Inferior parietal cortex (tissue), 1 donor: ENCODE results near the gene NPHS1.
"Not testable (repeated sequence)": the region's sequence is repeated elsewhere in the genome, so short reads cannot be mapped to it uniquely, and the experiment has no call there.

Source experiments
- DNase-seq: peaks from one replicate; pipeline ENCODE4 v3.0.0-alpha.2; 2016; ENCODE audit errors: extremely low spot score

The NPHS1 gene, protein sequence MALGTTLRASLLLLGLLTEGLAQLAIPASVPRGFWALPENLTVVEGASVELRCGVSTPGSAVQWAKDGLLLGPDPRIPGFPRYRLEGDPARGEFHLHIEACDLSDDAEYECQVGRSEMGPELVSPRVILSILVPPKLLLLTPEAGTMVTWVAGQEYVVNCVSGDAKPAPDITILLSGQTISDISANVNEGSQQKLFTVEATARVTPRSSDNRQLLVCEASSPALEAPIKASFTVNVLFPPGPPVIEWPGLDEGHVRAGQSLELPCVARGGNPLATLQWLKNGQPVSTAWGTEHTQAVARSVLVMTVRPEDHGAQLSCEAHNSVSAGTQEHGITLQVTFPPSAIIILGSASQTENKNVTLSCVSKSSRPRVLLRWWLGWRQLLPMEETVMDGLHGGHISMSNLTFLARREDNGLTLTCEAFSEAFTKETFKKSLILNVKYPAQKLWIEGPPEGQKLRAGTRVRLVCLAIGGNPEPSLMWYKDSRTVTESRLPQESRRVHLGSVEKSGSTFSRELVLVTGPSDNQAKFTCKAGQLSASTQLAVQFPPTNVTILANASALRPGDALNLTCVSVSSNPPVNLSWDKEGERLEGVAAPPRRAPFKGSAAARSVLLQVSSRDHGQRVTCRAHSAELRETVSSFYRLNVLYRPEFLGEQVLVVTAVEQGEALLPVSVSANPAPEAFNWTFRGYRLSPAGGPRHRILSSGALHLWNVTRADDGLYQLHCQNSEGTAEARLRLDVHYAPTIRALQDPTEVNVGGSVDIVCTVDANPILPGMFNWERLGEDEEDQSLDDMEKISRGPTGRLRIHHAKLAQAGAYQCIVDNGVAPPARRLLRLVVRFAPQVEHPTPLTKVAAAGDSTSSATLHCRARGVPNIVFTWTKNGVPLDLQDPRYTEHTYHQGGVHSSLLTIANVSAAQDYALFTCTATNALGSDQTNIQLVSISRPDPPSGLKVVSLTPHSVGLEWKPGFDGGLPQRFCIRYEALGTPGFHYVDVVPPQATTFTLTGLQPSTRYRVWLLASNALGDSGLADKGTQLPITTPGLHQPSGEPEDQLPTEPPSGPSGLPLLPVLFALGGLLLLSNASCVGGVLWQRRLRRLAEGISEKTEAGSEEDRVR (N-terminal part only)

DNA sequence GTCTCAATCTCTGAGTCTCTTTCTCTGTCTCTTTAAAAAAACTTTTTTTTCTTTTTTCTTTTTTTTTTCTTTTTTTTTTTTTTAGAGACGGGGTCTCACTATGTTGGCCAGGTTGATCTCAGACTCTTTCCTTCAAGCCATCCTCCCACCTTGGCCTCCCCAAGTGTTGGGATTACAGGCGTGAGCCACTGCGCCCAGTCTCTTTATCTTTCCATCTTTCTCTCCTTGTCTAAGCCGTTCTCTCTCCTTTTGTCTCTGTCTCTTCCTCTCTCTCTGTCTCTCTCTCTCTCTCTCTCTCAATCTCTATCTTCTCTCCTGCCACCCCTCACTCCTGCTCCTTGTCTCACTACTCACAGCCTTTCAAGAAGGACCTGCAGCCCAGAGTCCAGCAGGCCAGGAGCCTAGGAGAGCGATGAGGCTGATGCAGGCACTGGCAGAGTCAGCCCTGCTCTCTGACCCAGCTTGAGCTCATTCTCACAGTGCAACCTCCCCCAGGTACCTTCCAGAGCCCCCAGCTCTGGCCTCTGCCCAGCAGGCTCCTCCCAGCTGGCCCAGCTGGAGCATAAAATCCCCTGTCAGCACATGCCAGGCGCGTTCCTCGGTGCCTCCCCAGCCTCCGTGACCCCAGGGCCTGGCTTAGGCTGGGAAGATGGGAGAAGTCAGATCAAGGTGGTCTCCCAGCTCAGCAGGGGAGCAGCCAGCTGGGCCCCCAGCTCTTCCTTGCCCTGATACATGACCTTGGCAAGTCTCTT, at the start of gene NPHS1:
Gene NPHS1 (minus strand): TSS at position 476 of the 752 bp plus-strand sequence. CDS start 667 bp downstream, outside the sequence.
- DNase-seq: no peak

DNA sequence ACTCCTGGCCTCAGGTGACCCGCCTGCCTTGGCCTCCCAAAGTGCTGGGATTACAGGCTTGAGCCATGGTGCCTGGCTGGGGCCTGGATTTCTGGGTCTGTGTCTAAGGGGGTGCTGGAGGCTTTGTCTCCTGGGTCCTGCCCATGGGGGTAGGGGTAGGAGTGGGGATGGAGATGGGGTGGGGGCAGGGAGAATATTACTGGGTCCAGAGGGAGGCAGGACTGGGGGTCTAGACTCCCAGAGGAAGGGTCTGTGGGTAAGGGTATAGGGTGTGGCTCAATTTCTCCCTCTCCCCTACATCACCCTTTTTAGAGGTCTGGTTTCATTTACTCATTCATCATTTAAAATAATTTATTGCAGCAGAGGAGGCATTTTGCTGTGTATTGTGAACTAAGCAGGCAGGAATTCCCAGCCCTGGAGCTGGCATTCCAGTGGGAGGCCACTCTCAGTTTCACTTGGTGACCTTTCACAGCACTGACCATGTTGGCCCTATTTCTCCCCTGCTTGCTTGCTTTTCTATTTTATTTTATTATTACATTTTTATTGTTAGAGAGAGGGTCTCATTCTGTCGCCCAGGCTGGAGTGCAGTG, 48.8 kb upstream of the NPHS1 start:
- DNase-seq: no peak

DNA sequence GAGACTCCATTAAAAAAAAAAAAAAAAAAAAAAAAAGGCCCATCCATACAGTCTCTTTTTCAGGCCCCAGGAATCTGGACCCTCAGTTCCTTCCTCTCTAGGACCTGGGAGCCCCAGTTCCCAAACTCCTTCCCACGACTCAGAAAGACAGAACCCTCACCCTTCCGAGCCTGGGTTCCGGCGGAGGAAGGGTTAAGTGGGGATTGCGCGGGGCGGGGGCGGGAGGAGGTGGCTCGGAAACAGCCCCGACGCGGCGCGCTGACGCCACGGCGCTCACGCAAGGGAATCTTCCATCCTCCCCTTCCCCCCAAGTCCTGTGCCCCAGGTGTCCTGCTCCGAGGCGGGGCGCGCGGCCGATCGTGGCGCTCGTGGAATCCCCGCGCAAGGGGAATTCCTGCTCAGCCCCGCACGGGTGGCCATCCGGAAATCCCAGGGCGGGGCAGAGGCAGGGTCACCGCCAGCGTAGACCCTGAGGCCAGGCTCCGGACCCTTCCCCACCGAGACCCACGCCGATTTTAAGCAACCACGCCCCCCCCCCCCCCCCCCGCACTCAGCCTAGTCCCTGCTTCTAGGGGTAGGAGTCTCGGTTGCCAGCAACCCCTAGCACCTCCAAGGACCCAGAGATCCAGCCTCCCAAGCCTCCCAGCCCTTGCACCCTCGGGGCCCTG, 47.4 kb upstream of the NPHS1 start:
- peak; percentile 68 for DNase-seq

DNA sequence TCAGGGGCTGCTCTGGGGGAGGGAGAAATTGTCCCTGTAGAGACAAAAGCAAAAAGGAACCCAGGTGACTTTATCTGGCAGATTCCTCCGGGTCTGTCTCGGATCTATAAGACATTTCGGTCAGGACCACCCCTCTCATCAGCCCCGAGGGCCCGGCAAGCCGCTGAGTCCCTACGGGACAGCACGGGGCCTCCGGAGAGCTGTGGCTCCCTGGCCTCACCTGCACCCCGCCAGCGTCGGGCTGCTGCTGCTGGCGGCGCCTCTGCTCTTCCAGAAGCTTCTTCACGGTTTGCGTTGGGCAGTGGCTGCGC, 46.1 kb upstream of the NPHS1 start:
- DNase-seq: no peak

DNA sequence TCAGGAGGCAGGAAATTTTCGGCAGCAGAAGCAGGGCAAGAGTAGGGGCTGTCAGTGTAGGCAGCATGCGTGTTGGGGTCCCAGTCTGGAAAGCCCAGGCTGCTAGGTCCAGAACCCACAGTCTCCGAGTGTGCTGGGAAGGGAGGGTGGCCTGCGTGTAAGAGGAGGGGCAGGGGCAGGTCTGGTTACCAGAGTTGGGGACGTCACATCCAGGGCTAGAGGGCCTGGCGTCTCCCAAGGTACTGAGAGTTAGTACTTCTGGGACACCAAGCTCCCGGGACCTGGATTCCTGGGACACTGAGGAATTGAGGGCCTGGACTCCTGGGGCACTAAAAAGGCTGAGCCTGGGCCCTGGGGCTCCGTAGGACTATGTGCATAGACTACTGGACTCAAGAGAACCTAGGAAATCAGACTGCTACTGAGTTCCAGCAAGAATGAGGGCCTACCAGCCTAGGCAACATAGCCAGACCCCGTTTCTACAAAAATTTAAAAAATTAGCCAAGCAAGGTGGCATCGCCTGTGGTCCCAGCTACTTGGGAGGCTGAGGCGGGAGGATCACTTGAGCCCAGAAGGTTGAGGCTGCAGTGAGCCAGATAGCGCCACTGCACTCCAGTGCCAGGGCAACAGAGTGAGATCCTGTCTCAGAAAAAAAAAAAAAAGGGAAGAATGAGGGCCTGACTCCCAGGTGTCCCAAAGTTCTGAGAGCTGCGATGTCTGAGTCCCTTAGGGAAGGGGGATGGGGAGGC, 45.6 kb upstream of the NPHS1 start:
- DNase-seq: no peak

DNA sequence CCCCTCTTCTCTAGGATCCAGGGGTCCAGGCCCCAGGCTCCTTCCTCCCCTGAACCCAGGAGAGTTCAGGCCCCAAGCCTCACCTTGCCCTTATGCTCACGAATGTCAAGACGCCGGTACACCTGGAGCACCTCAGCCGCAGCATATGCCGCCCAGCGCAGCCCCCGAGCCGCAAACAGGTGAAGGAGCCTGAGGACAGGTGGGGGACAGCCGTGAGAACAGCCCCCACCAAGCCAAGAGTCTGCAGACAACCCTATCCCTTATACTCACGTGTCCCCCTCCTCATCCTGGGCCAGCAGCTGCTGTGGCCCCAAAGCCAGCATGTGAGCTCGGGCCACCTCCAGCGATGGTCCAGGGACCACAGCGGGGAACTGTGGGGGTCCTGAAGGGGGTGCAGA, 44.3 kb upstream of the NPHS1 start:
- DNase-seq: no peak

DNA sequence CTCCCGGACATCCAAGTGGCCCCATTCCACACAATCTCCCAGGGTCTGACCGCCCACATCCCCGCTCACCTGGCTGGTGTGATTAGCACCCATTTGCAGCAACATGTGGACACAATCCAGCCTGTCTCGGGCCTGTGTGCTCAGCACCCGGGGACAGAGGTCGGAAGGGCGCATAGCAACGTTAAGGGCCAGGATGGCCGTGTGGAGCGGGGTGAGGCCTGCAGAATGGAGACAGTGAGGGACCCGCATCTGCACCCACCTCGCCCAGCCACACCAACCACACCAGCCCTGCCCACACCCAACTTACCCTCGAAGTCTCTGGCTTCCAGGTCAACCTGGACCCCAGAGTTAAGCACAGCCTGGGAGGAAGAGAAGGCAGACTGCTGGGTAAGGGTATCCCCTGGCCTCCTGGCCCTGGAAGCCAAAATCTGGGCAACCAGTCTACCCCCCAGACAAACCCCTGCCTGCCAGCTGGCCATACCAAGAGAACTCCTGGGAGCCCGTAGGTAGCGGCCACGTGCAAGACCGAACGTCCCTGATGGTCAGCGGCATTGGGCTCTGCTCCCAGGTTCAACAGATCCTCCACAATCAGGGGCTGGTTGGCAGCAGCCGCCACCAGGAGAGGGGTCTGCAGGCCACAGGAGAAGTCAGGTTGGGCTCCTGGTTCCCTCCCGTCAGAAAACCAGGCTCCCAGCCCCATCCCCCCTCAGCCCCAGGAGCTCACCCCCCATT, 43.8 kb upstream of the NPHS1 start:
- DNase-seq: no peak

DNA sequence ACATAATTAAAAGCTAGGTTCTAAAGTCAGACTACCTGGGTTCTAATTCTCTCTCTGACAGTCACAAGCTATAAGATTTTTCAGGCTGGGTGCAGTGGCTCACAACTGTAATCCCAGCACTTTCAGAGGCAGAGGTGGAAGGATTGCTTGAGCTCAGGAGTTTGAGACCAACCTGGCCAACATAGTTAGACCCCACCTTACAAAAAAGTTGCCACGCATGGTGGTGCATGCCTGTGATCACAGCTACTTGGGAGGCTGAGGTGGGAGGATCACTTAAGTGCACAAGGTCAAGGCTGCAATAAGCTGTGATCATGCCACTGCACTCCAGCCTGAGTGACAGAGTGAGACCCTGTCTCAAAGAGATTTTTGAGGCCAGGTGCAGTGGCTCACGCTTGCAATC, 42.0 kb upstream of the NPHS1 start:
- DNase-seq: no peak

DNA sequence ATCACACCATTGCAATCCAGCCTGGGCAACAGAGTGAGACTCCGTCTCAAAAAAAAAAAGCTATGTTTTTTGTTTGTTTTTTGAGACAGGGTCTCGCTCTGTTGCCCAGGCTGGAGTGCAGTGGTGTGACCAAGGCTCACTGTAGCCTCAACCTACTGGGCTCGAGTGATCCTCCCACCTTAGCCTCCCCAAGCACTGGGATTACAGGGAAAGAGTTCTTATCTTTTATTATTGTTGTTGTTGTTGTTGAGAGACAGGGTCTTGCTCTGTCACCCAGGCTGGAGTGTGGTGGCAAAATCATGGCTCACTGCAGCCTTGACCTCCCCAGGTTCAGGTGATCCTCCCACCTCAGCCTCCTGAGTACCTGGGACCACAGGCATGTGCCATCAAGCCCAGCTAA, 39.5 kb upstream of the NPHS1 start:
- DNase-seq: not testable (repeated sequence)

DNA sequence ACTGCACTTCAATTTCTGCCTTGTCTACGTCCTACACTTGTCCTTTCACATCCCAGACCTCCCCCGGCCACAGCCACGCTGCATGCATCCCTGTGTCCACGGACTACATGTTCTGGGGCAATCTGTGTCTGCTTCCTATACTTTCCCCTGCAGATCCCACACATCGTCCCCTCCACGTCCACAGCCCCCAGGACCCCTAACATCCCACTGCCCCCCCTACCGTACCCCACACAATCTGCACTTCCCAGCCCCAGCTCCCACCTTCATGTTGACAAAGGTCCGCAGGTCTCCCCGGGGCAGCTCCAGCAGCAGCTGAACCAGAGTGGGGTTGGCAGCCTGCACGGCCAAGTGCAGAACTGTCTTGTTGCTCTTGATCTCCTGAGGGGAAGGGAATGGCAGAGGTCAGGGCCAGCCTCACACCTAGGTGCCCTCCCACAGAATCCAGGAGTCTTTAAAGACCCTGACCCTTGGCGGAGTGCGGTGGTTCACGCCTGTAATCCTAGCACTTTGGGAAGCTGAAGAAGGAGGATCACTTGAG, 37.9 kb upstream of the NPHS1 start:
- DNase-seq: no peak

DNA sequence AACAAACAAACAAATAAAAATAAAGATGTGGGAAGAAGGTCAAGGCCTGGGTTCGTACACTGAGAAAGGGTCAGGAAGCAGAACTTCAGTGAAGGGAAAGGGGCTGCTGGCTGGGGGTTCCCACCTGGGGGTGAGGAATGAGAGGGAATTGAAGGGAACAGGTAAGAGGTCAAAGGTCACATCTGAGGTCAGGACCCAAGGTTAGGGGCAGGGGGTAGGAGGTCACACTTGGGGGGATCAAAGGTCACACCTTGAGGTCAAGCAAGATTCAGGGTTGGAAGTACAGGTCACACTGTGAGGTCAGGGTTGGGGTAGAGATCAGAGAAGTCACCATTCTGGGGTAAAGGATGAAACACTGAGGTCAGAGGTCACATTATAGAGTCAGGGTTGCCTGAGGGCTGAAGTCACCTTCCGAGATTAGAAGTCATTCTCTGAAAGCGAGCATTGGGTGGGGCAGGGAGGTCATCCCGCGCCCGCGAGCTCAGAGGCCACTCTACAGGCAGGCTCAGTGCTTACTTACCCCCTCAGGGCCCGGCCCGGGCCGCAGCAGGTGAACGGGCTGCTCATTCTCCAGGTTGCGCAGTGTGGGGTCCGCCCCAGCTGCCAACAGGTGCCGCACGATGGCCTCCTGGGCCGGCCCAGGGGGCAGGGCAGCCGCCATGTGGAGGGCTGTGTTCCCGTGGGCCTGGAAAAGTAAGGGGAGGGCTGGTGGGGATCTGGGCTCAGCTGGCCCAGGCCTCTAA, 37.2 kb upstream of the NPHS1 start:
- DNase-seq: no peak

DNA sequence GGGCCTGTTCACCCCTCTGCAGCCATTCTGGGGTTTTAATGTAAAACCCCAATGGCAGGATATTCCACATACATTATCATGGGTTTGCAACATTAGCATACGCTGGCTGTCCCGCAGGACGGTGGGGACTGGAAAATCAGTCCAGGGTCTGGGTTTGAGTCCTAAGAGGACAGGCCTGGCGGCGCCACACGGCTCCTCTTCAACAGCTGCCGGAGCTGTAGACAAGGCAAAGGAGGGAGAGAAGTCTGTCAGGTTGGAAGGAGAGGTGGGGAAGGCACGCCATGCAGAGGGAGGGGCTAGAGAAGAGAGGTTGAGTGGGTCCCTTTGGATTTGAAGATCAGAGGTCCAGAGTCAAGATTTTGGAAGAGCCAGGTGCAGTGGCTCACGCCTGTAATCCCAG, 36.1 kb upstream of the NPHS1 start:
- DNase-seq: no peak

DNA sequence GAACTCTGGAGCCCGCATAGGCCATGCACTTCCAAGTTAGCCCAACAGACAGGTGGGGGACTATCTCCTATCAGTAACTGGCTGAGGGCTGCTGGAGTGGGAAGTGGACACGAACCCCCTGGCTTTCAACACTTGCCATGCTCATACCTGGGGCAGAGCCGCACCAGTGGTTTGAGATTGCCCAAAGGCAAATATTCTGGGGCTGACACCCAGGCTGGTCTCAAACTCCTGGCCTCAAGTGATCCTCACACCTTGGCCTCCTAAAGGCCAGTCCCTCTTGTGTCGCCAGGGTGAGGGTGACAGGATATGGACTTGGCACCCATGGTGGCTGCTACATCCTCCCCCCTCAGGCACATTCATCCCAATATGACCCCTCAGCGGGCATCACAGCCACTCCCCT, 34.9 kb upstream of the NPHS1 start:
- DNase-seq: no peak

DNA sequence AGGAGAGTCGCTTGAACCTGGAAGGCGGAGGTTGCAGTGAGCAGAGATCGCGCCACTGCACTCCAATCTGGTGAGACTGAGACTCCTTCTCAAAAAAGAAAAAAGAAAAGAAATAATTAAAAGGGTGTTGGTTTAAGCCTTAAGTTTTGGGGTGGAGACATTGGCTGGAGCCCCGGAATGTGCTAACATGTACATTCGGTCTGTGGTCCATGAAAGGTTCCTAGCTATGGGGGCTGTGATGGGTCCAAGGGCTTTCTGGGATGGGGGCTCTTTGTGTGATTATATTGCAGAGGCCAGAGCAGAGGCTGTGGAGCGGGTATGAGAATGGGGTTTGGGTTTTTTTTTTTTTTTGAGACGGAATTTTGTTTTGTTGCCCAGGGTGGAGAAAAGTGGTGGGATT, 33.6 kb upstream of the NPHS1 start:
- DNase-seq: no peak

DNA sequence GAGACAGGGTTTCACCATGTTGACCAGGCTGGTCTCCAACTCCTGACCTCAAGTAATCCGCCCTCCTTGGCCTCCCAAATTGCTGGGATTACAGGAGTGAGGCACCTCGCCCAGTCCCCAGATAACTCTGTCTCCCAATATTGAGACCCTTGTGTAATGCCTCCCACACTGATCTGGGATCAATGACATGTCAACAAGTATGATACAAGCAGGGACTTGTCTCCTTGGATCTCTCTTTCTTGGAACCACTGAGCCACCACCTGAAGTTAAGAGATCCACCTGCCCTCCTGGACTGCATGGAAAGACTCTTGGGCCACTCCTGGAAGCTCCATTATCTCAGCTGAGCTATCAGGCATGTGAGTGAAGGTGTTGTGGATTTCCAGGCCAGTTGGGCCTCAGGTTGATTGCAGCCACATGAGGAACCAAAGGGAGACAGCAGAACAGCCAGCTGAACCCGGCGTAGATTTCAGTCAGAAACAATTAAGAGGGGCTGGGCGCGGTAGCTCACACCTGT, 33.0 kb upstream of the NPHS1 start:
- DNase-seq: no peak

DNA sequence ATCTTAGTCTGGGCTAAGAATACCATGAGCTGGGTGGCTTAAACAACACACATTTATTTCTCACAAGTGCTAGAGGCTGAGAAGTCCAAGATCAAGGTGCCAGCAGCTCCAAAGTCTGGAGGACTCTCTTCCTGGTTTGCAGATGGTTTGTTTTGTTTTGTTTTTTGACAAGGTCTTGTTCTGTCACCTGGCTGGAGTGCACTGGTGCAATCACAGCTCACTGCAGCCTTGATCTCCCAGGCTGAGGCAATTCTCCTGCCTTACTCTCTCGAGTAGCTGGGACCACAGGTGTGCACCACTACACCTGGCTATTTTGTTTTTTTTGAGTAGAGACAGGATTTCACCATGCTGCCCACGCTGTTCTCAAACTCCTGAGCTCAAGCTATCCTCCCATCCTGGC, 31.6 kb upstream of the NPHS1 start:
- DNase-seq: no peak

DNA sequence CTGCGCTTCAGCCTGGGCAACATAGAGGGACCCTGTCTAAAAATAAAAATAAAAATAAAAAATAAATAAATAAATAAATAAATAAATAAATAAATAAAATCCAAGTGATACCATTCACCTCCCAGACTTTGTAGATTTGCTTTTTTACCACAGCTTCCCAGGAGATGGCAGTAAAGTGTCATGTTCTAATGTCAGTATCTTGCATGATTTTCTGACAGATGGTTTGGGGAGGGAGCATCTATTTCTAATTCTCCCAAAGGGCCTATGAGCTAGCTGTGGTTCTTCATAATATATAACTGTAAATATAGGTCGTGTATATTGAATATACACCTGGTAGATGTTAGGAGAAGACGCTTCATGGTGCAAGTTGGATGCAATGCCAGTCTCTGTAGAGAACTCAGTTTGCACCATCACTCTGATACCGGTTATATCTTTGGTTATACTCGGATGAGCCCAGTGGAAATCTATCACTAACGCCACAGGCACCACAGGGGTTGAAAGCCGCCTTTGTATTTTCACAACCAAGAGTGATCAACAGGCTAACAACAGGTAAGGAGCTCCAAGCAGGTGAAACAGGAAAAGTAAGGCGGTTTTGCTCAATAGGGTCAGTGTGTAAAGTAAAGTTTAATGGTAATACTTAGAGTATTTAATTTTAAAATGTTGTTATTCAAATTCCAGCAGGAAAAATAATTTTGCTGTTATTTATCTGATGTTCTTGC, 30.0 kb upstream of the NPHS1 start:
- peak; percentile 91 for DNase-seq
